OCI-LY7 (cell line): Measurements from ENCODE around the gene NPIPB2.

ENCODE experiments used
- EZH2phosphoT487 ChIP-seq: fragments of 200-600 bp; sonication (generic); IDR thresholded peaks from 2 replicates; pipeline ENCODE4 v1.6.1; 2018; ENCODE audit warnings: low read depth, borderline replicate concordance, mild to moderate bottlenecking, mixed run types, antibody characterized with exemption, low read length, moderate library complexity, mixed read lengths
- TF ChIP-seq, protein P1 (sequence below): fragments of 200-600 bp; sonication (generic); conservative IDR thresholded peaks from 2 replicates; pipeline ENCODE4 v1.5.1; 2014; ENCODE audit warnings: mild to moderate bottlenecking, antibody characterized with exemption, low read length, moderate library complexity, mixed read lengths

DNA sequence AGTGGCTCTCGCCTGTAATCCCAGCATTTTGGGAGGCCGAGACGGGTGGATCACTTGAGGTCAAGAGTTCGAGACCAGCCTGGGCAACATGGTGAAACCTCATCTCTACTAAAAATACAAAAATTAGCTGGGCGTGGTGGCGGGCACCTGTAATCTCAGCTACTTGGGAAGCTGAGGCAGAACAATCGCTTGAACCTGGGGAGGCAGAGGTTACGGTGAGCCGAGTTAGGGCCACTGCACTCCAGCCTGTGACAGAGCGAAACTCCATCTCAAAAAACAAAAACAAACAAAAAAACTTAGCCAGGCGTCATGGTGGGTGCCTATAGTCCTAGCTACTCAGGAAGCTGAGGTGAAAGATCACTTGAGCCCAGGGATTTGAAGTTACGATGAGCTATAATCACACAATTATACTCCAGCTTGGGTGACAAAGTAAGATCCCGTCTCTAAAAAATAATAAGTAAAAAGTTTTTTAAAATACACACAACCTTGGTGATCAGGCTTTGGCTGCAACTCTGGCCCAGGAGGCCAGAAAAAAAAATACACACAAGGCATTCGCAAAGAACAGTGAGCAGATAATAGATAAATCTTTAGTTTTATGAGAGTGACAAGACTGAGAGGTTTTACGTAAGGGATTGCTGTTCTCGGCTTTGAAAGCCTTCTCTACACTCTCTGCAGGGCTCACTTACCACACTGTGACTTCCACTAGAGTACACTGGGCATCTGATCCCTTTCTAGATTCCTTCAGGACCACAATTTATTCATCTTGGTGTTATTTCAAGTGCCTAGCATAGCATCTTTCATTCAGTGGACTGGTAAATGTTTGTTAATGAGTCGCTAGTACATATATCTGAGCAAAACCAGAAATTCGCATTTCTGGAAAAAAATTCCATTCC, 31.9 kb downstream of the NPIPB2 start:
- TF ChIP-seq EZH2phosphoT487, result no peak
- TF ChIP-seq, protein P1, sequence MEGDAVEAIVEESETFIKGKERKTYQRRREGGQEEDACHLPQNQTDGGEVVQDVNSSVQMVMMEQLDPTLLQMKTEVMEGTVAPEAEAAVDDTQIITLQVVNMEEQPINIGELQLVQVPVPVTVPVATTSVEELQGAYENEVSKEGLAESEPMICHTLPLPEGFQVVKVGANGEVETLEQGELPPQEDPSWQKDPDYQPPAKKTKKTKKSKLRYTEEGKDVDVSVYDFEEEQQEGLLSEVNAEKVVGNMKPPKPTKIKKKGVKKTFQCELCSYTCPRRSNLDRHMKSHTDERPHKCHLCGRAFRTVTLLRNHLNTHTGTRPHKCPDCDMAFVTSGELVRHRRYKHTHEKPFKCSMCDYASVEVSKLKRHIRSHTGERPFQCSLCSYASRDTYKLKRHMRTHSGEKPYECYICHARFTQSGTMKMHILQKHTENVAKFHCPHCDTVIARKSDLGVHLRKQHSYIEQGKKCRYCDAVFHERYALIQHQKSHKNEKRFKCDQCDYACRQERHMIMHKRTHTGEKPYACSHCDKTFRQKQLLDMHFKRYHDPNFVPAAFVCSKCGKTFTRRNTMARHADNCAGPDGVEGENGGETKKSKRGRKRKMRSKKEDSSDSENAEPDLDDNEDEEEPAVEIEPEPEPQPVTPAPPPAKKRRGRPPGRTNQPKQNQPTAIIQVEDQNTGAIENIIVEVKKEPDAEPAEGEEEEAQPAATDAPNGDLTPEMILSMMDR, result no peak
